ENCODE measurements around the gene RNLS. TPM values are rescaled to one million over a fixed set of nuclear protein-coding genes. Genes with fewer than 3 reads are reported as not detected.

Gene RNLS
- total RNA-seq, 1 donor from 2014 or later: 3.7 TPM

GRCh38 chr10:88565072-88565471 is 18.0 kb downstream of the RNLS start:
- peak; percentile 48 for TF ChIP-seq CTCF (IDR thresholded peaks at IDR 0.05)
- Histone ChIP-seq H3K9me3 (no peaks in the 10 kb centered on the region), H3K27me3 (no peaks in the 10 kb centered on the region), H3K4me3 (no peak overlapping the region), H3K36me3 (no peaks in the 10 kb centered on the region), H3K4me1 (no peaks in the 10 kb centered on the region), H3K27ac (no peak overlapping the region)
- intact Hi-C loops (cut with DNase I): no loop called here
- ATAC-seq (peak; percentile 51), DNase-seq (no peak)

GRCh38 chr10:88562152-88562551 is 21.0 kb downstream of the RNLS start:
- no peak for DNase-seq
- H3K4me3 ChIP-seq: no peak overlapping the region

GRCh38 chr10:88557658-88558057 is 25.5 kb downstream of the RNLS start:
- Histone ChIP-seq H3K27me3 (no peaks in the 10 kb centered on the region), H3K27ac (no peak overlapping the region), H3K9me3 (no peaks in the 10 kb centered on the region), H3K4me1 (no peaks in the 10 kb centered on the region), H3K4me3 (no peak overlapping the region), H3K36me3 (no peaks in the 10 kb centered on the region)
- ATAC-seq (no peak), DNase-seq (no peak)
- intact Hi-C loops (cut with DNase I): loop anchor here (10.0 kb wide), 1 partner anchor 703 kb away; no protein-coding TSS in a partner anchor
- TF ChIP-seq CTCF (IDR thresholded peaks at IDR 0.05): no peak

More at GRCh38 chr10:88562152-88562551, 21.0 kb downstream of the RNLS start:
- H3K27me3 ChIP-seq: no peaks in the 10 kb centered on the region
- no peaks in the 10 kb centered on the region for H3K9me3 ChIP-seq
- intact Hi-C loops (cut with DNase I): no loop called here
- no peak overlapping the region for H3K27ac ChIP-seq
- no peaks in the 10 kb centered on the region for H3K4me1 ChIP-seq
- no peak for ATAC-seq
- no peaks in the 10 kb centered on the region for H3K36me3 ChIP-seq
- no peak for TF ChIP-seq CTCF (IDR thresholded peaks at IDR 0.05)

- intact Hi-C loops (cut with DNase I): loop anchor here (10.0 kb wide), 1 partner anchor 702 kb away; no protein-coding TSS in a partner anchor
- ATAC-seq: no peak
- TF ChIP-seq CTCF (IDR thresholded peaks at IDR 0.05): no peak
Measured at GRCh38 chr10:88557256-88557655, 25.9 kb downstream of the RNLS start.

GRCh38 chr10:88555190-88555908 is 27.8 kb downstream of the RNLS start:
- ATAC-seq (no peak), DNase-seq (no peak)
- Histone ChIP-seq H3K9me3 (no peaks in the 10 kb centered on the region), H3K4me1 (no peaks in the 10 kb centered on the region), H3K4me3 (no peak overlapping the region), H3K27ac (no peak overlapping the region), H3K27me3 (no peaks in the 10 kb centered on the region), H3K36me3 (no peaks in the 10 kb centered on the region)
- intact Hi-C loops (cut with DNase I): loop anchor here (10.0 kb wide), 1 partner anchor 701 kb away; no protein-coding TSS in a partner anchor
- TF ChIP-seq CTCF (IDR thresholded peaks at IDR 0.05): no peak

More at GRCh38 chr10:88557256-88557655, 25.9 kb downstream of the RNLS start:
- Histone ChIP-seq H3K27ac (no peak overlapping the region), H3K27me3 (no peaks in the 10 kb centered on the region), H3K4me1 (no peaks in the 10 kb centered on the region), H3K4me3 (no peak overlapping the region), H3K9me3 (no peaks in the 10 kb centered on the region), H3K36me3 (no peaks in the 10 kb centered on the region)
- DNase-seq: no peak
